Neural cell (in vitro differentiated cells): ENCODE data around the gene ARPIN.

Source experiments
- CTCF ChIP-seq: fragments of 450-650 bp; IDR thresholded peaks from 2 replicates; pipeline ENCODE4 v1.5.1; 2014; ENCODE audit warnings: antibody characterized with exemption, mild to moderate bottlenecking, moderate library complexity; ENCODE audit not compliant: poor library complexity, severe bottlenecking
- EZH2 ChIP-seq: fragments of 200-600, 300-800 bp; shearing (Covaris generic), sonication (generic); IDR thresholded peaks from 2 replicates; pipeline ENCODE4 v1.6.1; 2014; ENCODE audit warnings: antibody characterized with exemption, low read length, borderline replicate concordance, mild to moderate bottlenecking; ENCODE audit not compliant: insufficient read depth, poor library complexity, severe bottlenecking
- RAD21 ChIP-seq: fragments of 450-650 bp; conservative IDR thresholded peaks from 2 replicates; pipeline ENCODE4 v1.6.1; 2014; ENCODE audit warnings: antibody characterized with exemption, mild to moderate bottlenecking, moderate library complexity

- TF ChIP-seq CTCF (no peak), RAD21 (no peak), EZH2 (no peak)
Measured at GRCh38 chr15:89909611-89910010, 3.1 kb downstream of the ARPIN start.
